GM21390 (cell line): Measurements from ENCODE around the gene MT1F.
"Not testable (repeated sequence)": the region's sequence is repeated elsewhere in the genome, so short reads cannot be mapped to it uniquely, and the experiment has no call there.

Experiments used
- ATAC-seq: cut with Tn5 transposase; IDR thresholded peaks from one replicate; pipeline ENCODE4 v1.9.1; 2021; ENCODE audit not compliant: unreplicated experiment

The MT1F gene

DNA sequence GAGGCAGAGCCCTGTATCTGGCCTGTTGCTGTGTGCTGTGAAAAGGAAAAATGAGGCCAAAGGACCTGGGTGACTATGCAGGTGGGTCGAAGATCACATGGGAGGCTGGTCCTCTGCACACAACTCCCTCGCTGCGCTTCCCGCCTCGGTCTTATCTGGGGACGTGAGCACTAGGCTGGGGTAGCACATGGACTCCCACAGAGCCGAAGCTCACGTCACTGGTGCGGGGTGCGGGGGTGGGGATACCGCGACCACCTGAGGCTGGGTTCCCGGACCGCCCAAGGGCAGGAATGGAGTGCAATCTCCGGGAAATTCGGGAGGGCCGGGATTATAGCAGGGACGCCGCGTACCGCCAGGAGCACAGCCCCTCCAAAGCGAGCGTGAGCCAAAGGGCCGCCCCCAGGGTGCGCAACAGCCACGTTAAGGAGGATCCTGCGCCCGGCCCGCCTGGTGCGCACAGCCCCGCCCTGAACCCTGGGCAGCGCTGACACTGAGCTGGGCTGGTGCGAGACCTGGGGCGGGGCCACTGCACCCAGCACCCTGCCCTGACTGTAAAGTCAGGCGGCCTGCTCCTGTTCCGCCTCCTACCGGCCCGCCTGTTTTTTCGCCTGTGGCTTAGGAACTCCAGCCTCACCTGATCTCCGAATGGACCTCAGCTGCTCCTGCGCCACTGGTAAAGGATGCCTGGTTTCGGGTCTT lies 14.5 kb upstream of the MT1F start:
- peak; percentile 58 for ATAC-seq

DNA sequence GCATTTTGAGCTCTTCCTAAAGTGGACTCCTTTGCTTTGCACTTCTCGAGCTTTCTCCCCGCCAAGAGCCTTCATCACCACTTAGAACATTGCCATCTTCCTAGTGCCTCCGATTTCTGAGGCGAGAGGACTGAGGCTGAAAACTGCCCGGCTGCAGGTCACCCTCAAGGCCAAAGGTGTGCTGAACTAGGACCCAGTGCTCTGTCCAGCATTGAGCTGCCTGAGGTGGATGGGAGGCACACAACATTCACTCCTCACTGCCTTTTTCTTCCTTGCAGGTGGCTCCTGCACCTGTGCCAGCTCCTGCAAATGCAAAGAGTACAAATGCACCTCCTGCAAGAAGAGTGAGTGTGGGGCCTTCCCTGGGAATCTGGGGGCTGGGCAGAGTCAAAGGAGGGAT lies 13.9 kb upstream of the MT1F start:
- ATAC-seq = no peak

DNA sequence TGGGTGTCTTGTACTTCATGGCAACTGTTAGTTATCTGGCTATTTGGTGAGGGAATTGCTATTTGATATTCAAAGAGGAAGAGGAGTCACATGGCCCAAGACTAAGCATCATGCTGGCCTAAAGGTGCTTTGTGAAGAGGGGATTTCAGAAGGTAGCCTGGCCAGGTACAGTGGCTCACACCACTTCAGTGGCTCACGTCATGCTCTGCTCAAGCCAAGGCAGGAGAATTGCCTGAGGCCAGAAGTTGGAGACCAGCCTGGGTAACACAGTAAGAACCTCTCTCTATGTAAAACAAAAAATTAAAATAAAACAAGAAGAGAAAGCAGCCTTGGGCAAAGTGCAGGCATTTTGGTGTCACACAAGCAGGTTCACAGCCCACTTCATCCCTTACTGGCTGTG lies 12.4 kb upstream of the MT1F start:
- ATAC-seq = no peak

DNA sequence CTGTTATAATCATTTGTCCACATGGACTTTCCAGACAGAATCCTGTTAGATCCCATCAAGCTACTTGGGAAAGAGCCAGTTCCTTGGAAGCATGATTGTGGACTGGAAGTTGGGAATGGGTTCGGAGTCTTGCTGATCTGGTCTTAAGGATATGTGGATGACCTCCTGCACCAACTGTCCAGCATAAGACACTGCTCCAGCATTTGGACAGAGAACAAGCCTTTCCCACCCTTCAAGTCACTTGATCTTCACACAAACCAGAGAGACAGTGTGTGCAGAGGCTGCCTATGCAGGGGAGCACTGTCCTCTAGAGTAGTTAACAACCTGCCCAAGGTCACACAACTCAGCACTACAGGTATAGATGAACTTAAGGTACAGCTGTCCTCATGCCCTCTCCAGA lies 11.9 kb upstream of the MT1F start:
- ATAC-seq = no peak

DNA sequence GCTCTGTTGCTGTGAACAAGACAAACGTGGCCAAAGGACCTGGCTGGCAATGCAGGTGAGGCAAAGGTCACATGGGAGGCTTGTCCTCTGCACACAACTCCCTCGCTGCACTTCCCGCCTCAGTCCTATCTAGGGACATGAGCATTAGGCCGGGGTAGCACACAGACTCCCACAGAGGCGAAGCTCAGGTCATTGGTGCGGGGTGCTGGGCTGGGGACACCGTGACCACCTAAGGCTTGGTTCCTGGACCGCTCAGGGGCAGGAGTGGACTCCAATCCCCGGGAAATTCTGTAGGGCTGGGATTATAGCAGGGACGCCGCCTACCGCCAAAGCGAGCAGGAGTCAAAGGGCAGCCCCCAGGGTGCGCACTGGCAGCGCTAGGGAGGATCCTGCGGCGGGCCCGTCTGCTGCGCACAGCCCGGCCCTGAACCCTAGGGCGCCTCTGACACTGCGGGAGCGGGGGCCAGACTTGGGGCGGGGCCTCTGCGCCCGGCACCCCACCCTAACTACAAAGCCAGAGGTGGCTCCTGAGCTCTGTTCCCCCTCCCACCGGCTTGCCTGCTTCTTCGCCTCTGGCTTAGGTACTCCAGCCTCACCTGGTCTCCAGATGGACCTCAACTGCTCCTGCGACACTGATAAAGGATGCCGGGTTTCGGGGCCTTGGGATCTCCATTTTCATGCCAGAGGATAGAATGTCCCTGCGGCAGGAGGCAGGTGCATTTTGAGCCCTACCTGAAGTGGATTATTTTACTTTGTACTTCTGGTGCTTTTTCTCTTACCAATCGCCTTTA lies 9.9 kb upstream of the MT1F start:
- no peak for ATAC-seq

DNA sequence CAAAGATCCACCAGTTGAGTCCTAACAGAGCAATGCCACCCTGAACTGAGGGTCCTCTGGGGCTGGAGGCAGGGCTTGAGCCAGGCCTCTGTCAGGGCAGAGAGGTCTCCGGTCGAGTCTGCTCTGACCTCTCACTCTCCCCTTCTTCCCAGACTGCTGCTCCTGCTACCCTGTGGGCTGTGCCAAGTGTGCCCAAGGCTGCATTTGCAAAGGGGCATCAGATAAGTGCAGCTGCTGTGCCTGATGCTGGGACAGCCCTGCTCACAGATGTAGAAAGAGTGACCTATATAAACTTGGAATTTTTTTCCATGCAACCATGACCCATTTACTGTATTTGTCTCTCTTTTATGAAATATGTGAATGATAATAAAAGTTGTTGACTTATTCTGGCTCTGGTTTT lies 8.5 kb upstream of the MT1F start:
- no peak for ATAC-seq

DNA sequence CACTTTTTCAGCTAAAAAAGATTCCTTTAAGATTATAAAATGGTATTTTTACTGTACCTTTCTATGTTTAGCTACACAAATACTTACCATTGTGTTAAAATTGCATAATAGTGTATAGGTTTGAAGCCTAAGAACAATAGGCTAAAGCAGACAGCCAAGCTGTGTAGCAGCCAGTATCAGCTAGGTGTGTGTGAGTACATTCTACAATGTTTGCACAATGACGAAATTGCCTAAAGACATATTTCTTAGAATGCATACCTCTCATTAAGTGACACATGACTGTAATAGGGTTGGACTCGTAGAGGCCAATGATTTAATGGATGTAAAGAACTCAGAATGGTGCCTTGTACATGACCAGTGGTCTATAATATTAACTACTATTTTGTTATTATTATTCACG lies 7.9 kb upstream of the MT1F start:
- no peak for ATAC-seq

DNA sequence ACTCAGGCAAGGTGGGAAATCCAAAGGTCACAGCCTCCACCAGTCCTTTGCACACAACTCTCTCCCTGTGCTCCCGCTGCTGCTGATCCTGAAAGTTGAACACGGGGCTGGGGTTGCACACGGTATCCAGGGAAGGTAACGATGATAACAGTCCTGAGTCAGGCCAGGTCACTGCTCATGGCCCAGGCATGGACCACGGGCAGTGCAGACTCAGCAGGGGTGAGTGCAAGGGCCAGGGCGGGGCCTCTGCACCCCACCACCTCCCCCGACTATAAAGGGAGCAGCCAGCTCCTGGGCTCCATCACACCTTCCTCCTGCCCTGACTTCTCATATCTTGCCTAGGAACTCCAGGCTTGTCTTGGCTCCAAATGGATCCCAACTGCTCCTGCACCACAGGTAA lies 6.2 kb upstream of the MT1F start, which contains the start of gene MT1B:
Gene MT1B, plus strand, starts transcription at position 301 of the 400 bp plus-strand sequence. Its CDS starts 68 bp downstream, at position 369.
- no peak for ATAC-seq

DNA sequence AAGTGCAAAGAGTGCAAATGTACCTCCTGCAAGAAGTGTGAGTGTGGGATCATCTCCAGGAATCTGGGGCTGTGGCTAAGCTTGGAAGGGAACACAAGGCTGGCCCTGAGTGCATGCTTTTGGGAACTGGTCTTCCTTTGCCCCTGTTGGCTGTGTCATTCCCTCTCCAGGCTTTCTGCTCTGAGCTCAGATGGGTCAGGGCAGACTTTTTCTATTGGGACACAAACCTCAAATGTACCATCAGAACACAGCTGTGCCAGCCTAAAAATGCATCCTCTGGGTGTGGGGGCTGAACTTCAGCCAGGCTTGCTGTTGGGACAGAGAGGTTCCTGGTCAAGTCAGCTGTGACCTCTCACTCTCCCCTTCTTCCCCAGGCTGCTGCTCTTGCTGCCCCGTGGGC lies 5.2 kb upstream of the MT1F start:
- ATAC-seq = no peak

DNA sequence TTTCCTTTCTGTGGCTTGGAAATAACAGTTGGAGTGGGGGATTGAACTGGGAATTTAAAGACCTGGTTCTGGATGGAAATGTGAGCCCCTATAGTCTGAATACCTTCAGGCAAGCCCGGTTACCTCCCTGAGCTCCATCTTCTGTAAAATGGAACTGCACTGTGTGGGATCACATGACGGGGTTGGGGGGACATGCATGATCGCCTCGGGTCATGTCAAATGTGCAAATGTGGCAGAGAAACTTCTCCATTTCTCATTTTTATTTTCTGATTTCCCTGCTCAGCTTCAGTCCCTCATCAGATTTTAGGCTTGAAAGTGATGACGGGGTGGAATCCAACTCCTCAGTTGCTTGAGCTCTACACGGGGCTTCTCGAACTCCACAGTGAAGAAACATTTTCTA lies 4.5 kb upstream of the MT1F start:
- no peak for ATAC-seq

DNA sequence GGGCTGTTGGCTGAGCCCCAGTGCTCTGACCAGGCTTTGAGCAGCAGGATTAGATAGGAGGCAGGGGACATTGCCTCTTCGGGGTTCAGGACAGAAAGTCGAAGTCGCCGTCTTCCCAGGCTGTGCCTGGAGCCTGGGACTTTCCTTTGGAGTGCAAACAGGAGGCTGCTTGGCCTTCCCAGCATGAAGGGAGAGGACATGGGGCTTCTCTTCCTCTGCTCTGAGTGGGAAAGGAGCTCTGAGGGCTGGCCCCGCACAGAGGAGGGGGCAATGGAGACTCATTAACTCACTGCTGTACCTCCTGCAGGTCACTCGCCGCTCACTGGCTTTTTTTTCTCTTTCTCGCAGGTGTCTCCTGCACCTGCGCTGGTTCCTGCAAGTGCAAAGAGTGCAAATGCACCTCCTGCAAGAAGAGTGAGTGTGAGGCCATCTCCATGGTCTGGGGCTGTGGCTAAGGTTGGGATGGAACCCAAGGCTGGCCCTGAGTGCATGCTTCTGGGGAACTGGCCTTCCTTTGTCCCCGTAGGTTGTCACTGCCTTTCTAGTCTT lies 642 bp downstream of the MT1F start:
- ATAC-seq = no peak

DNA sequence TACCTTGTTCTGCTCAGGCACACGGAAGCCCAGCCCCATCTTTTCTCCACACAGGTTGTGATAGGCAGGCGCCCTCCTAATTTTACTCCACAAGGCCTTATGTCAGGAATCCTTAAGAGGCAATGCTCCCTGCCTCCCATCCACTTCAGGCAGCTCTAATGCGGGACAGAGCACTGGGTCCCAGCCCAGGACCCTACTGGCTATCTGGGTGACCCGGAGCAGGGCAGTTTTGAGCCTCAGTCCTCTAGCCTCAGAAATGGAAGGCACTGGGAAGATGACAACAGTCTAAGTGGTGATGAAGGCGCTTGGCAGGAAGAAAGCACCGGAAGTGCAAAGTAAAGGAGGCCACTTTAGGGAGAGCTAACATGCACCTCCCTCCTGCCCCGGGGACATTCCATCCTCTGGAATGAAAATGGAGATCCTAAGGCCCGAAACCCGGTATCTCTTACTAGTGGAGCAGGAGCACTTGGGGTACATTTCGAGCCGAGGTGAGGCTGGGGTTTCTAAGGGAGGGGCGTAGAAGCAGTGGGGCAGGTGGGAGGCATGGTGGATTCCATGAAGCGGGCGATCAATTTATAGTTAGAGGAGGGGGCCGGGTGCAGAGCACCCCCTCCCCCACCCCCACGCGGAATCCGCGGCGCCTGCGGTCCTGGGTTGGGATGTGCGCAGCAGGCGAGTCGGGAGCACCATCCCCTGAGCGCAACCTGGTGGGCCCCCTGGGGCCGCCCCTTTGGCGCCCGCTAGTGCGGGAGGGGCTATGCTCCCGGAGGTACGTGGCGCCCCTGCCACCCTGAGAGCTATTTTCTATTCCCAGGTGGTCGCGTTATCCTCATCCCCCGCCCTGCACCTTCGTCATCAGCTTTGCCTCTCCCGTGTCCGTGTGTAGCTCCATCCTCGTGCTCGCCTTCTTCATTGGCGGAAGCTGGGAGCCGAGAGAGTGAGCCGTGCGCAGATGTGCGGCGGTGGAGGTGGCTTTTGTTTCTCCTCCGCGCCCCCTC lies 4.9 kb downstream of the MT1F start:
- ATAC-seq = no peak

DNA sequence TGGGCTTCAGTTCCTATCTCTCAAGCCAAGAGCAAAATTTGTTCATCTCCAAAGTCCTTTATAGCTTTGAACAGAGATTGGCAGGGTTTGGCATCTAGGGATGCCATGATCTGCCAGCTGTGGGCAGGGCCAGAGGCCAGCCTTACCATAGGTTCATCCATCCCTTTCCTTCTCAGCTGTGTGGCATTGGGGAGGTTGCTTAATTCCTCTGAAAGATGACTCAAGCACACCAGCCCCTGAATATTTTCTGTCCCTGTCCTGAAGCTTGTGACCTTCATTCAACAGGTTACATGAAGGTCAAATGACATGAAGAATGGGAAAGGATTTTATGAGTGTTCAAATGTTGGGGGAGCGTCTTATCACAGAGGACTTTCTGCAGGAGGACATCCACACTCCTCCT lies 6.7 kb downstream of the MT1F start:
- ATAC-seq = no peak

DNA sequence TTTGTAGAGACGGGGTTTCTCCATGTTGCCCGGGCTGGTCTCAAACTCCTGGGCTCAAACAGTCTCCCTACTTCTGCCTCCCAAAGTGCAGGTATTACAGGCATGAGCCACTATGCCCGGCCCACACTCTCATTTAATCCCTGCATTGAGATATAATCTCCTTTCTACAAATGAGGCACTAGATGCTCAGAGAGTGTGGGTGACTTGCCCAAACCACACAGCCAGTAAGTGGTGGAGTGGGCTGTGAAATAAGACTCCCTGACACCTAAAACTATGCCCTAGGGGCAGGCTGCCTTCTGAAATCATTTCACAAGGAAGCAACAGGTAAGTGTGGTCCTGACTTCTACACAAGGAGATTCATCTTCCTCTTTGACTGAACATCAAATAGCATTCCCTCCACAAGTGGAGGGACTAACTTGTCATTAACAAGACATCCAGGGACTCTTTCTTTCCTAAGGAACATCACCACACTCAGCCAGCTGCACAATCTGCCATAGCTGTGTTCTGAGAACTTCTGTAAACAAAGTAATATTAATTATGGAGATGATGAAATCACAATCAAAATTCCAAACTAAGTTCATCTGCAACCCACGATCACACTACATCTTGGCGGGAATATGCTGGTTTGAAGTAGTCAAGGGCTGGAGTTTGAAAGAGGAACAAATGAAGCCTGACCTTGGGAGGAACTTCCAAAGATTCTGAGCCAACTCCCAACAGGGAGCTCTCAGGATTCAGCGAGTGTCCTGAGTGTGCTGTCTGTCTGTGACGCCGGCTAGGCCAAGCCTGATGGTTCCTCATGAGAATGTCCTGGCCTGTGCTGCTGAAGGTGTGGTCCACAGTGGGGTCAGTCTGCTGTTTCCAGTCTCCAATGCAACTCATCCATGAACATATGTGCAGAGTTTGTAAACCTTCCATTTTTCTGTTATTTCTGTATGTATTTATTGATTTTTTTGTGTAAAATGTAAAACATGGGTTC lies 7.8 kb downstream of the MT1F start:
- ATAC-seq = not testable (repeated sequence)

DNA sequence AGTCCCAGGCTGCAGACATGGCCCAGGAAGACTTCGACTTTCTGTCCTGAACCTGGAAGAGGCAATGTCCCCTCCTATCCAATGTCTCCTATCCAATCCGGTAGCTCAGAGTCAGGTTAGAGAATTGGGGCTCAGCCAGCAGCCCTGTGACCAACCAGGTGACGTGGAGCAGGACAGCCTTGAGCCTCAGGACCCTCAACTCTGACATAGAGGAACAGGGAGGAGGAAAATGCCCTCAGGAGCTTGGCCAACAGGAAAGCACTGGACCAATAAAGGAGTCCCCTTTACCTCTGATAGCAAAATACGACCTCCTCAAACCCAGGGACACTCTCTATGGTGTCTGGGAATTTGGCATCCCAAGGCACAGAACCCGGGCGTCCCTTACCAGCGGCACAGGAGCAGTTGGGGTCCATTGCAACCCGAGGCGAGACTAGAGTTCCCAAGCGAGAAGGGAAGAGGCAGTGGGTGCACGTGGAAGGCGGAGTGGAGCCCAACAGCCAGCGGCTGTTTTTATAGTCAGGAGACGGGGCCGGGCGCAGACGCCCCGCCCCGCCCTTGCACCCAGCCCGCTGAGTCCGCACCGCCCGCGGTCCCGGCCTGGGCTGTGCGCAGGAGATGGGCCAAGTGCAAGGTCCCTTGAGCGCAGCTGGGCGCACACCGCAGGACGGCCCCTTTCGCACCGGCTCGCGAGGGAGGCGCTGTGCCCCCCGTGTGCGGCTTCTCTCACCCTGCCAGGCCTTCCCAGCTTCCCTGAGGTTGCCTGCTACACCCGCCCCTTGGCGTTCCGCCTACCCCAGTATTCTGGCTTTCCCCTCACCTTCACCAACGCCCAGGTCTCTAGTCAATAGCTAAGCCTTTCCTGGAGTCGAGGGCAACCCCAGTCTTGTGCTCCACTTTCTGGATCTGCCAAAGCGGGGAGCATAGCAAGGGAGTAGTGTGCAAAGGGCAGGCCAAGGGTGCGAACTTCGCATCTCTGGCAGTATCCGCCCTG lies 10.1 kb downstream of the MT1F start, which contains the start of gene MT1G:
Gene MT1G, minus strand, starts transcription at position 485 of the 991 bp plus-strand sequence. Its CDS starts 72 bp downstream, at position 413.
- ATAC-seq = no peak

DNA sequence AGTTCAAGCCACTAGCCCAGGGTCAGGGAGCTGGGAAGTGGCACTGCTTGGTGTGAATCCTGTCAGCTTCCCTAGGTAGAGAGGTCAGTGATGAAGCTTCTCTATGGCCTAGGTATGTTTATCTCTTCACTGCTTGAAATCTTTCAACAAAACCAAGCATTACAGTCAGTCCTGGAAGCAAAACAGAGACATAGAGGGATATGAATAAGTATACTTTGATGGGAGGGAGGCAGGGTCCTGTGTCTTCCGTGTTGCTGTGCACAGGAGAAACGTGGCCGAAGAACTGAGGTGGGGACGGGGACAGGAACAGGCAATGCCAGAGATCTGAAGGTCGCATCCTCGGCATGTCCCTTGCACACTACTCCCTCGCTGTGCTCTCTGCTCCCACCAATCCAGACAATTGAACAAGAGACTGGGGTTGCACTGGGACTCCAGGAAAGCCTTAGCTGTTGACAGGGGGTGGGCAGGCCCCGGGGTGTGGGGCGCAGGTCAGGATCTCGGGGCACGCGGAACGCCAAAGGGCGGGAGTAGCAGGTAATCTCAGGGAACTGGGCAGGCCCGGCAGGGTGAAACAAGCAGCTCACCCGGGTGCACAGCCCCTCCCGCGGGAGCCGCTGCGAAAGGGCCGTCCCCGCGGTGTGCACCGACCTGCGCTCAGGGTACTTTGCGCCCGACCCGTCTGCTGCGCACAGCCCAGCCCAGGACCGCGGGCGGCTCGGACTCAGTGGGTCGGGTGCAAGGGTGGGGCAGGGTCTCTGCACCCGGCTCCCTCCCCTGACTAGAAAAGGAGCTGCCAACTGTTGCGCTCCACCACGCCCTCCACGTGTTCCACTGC lies 11.5 kb downstream of the MT1F start, which contains the start of gene MT1H:
Gene MT1H, plus strand, starts transcription at position 810 of the 835 bp plus-strand sequence. CDS start 71 bp downstream, outside the sequence.
- no peak for ATAC-seq

DNA sequence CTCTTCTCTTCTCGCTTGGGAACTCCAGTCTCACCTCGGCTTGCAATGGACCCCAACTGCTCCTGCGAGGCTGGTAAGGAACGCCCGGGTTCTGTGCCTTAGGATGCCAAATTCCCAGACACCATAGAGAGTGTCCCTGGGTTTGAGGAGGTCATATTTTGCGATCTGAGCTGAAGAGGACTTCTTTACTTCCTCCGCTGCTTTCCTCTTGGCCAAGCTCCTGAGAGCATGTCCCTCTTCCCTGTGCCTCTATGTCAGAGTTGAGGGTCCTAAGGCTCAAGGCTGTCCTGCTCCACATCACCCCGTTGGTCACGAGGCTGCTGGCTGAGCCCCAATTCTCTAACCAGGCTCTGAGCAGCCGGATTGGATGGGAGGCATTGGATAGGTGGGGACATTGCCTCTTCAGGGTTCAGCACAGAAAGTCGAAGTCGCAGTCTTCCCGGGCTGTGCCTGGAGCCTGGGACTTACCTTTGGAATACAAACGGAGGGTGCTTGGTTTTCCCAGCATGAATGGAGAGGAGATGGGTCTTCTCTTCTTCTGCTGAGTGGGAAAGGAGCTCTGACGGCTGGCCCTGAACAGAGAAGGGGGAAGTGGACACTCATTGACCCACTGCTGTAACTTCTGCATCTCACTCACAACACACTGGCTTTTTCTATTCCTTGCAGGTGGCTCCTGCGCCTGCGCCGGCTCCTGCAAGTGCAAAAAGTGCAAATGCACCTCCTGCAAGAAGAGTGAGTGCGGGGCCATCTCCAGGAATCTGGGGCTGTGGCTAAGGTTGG lies 12.3 kb downstream of the MT1F start:
- no peak for ATAC-seq
